ENCODE results near the gene GSTM4. TPM values are rescaled to one million over a fixed set of nuclear protein-coding genes. Genes with fewer than 3 reads are reported as not detected.

The GSTM4 gene
- total RNA-seq, 5 donors from 2014 or later (not counting 1 experiment from before 2014, with no cell fraction given): 14.6 to 28.5 (median 20.8) TPM

DNA sequence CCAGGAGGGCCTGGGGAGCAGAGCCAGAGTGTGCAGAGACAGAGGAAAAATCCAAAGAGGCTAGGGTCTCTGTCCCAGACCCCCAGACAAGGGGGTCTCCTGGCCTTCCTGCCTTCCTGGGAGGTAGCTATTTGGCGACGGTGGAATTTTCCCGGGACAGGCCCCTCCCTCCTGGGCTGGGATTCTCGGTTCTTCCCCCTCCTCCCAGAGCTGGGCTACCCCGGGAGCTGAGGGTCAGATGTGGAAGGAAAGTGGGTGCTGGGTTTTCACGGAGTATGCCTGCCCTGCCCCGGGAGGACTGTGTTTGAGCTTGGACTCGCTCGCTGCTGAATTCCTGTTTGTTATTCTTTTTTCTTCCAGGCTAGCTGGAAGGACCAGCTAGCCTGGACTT, 35.5 kb upstream of the GSTM4 start:
- H3K4me1 ChIP-seq (ENCODE audit: control insufficient read depth in 1 of 2, extremely low read depth in 1 of 2, insufficient read depth in 2 of 2, low read length in 2 of 2): peaks cover 34 to 73% of the 10 kb centered on the region in 2 experiments
- Mint-ChIP-seq H3K27ac (peak overlapping the region; percentile 95 to 96), H3K27me3 (no peaks in the 10 kb centered on the region), H3K4me1 (peaks cover 74 to 87% (median 76%) of the 10 kb centered on the region in 3 donors), H3K4me3 (peak overlapping the region; percentile 93 to 97 (median 96)), H3K36me3 (no peaks in the 10 kb centered on the region), H3K9me3 (no peaks in the 10 kb centered on the region)
- H3K4me3 ChIP-seq (ENCODE audit: control insufficient read depth in 1 of 2, extremely low read depth in 1 of 2, low read length in 1 of 2): peak overlapping the region; percentile 88 to 98
- H3K9me3 ChIP-seq: no peaks in the 10 kb centered on the region
- peak overlapping the region; percentile 96 for H3K27ac ChIP-seq (ENCODE audit: low read length)
- H3K27me3 ChIP-seq (replicated peaks in 1 of 2; ENCODE audit: control insufficient read depth in 2 of 2, extremely low read depth in 1 of 2, insufficient read depth in 2 of 2, low read length in 1 of 2): no peaks in the 10 kb centered on the region
- ChIA-PET CTCF (interaction anchor here (0.8 to 2.4 kb wide), 6 partner anchors 10 to 364 kb away, joined by 3 to 12 read pairs (median 4); partner anchors contain the start of gene AHCYL1 (in 1 of the 2)), POLR2A (interaction anchor here in 1 of 2 donors (0.6 to 0.9 kb wide), 2 partner anchors 61 to 72 kb away, joined by 3 to 7 read pairs; partner anchors contain the start of gene GNAI3)
- WGBS (ENCODE audit: insufficient coverage): 0% methylated on average over 4 of the region's 9 CpGs
- ATAC-seq (replicated peaks in 1 of 4) (peak in 1 of 4 experiments; percentile 2), DNase-seq (no peak)
- H3K36me3 ChIP-seq (ENCODE audit: control insufficient read depth in 2 of 2, extremely low read depth in 1 of 2, insufficient read depth in 1 of 2, low read length in 1 of 2): no peaks in the 10 kb centered on the region

DNA sequence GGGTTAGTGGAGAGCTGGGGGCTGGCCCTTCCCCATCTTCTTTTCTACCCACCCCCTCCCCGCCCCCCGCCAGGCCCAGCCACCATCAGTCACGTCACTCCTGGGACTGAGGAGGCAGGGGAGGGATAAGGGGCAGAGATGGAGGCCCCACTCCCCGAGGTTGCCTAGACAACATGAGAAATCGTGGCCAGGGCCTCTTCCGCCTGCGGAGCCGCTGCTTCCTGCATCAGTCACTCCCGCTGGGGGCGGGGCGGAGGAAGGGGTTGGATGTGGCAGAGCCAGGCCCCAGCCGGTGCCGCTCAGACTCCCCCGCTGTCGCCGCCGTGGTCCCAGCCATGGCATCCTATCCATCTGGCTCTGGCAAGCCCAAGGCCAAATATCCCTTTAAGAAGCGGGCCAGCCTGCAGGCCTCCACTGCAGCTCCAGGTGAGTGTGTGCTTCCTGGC, 35.0 kb upstream of the GSTM4 start:
- peak overlapping the region; percentile 93 to 97 (median 96) for H3K4me3 Mint-ChIP-seq
- Histone ChIP-seq H3K4me1 (ENCODE audit: control insufficient read depth in 1 of 2, extremely low read depth in 1 of 2, insufficient read depth in 2 of 2, low read length in 2 of 2) (peaks cover 32 to 69% of the 10 kb centered on the region in 2 experiments), H3K27me3 (replicated peaks in 1 of 2; ENCODE audit: control insufficient read depth in 2 of 2, extremely low read depth in 1 of 2, insufficient read depth in 2 of 2, low read length in 1 of 2) (no peaks in the 10 kb centered on the region), H3K36me3 (ENCODE audit: control insufficient read depth in 2 of 2, extremely low read depth in 1 of 2, insufficient read depth in 1 of 2, low read length in 1 of 2) (no peaks in the 10 kb centered on the region), H3K4me3 (ENCODE audit: control insufficient read depth in 1 of 2, extremely low read depth in 1 of 2, low read length in 1 of 2) (peak overlapping the region; percentile 88 to 98), H3K27ac (ENCODE audit: low read length) (peak overlapping the region; percentile 96), H3K9me3 (no peaks in the 10 kb centered on the region)
- ChIA-PET POLR2A (interaction anchor here in 1 of 2 donors (0.6 to 0.9 kb wide), 2 partner anchors 61 to 72 kb away, joined by 3 to 7 read pairs; partner anchors contain the start of gene GNAI3), CTCF (interaction anchor here (0.8 to 2.4 kb wide), 5 partner anchors 12 to 363 kb away, joined by 3 to 12 read pairs (median 3); partner anchors contain the start of gene AHCYL1 (in 1 of the 2))
- WGBS (ENCODE audit: insufficient coverage): 1% methylated on average over 15 of the region's 18 CpGs
- peaks cover 71 to 89% (median 77%) of the 10 kb centered on the region in 3 donors for H3K4me1 Mint-ChIP-seq
- ATAC-seq (replicated peaks in 1 of 4) (peak; percentile 87 to 92 (median 90)), DNase-seq (peak; percentile 87 to 100 (median 97))
- H3K9me3 Mint-ChIP-seq: no peaks in the 10 kb centered on the region
- peaks cover 1% of the 10 kb centered on the region for H3K36me3 Mint-ChIP-seq
- H3K27me3 Mint-ChIP-seq: no peaks in the 10 kb centered on the region
- peak overlapping the region; percentile 95 to 96 for H3K27ac Mint-ChIP-seq

DNA sequence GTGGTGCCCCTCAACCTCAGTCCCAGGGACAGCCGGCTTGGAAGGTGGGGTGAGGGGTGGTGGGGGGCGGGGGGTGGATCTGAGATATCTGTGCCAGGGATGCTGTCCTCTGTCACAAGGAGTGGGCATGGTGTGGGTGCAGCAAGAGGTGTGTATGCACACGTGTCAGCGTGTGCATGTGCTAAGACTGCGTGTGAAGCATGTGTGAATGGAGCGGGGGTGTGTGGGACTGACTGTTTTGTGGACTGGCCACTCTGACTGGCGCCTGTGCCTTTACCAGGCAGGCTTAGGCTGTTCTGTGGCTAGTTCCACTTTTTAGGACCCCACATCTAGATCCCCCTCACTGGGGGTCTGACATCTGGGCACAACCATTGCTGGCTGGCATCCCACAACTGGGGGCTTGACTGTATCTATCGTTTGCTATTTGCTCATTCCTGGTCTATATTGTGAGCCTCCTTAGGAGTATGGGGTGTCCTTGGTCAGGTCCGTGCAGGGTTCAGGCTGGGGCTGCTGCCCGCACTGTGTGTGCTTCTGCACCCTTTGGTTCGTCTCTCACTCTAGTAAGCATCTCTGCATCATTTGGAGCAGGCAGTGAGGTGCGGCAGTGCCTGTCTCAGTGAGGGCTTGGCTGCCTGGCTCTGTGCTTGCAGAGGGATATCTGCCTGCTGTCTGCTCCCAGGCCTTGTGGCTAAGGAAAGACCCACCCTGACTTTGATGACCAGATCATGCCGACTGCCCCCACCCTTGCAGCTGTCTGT, 34.3 kb upstream of the GSTM4 start:
- Histone ChIP-seq H3K36me3 (ENCODE audit: control insufficient read depth in 2 of 2, extremely low read depth in 1 of 2, insufficient read depth in 1 of 2, low read length in 1 of 2) (peaks cover 5 to 6% of the 10 kb centered on the region in 2 donors), H3K4me1 (ENCODE audit: control insufficient read depth in 1 of 2, extremely low read depth in 1 of 2, insufficient read depth in 2 of 2, low read length in 2 of 2) (peaks cover 31 to 64% of the 10 kb centered on the region in 2 experiments), H3K27ac (ENCODE audit: low read length) (peak overlapping the region; percentile 67), H3K27me3 (replicated peaks in 1 of 2; ENCODE audit: control insufficient read depth in 2 of 2, extremely low read depth in 1 of 2, insufficient read depth in 2 of 2, low read length in 1 of 2) (no peaks in the 10 kb centered on the region), H3K4me3 (ENCODE audit: control insufficient read depth in 1 of 2, extremely low read depth in 1 of 2, low read length in 1 of 2) (peak overlapping the region; percentile 79 to 88), H3K9me3 (no peaks in the 10 kb centered on the region)
- ATAC-seq (replicated peaks in 1 of 4) (peak in 1 of 4 experiments; percentile 5), DNase-seq (peak in 1 of 35 experiments; percentile 38)
- H3K4me3 Mint-ChIP-seq: peak overlapping the region; percentile 93 to 97 (median 96)
- peaks cover 8% of the 10 kb centered on the region for H3K36me3 Mint-ChIP-seq
- 23% methylated on average over 11 of the region's 13 CpGs for WGBS (ENCODE audit: insufficient coverage)
- no peaks in the 10 kb centered on the region for H3K27me3 Mint-ChIP-seq
- ChIA-PET CTCF (interaction anchor here in 1 of 2 donors (2.4 kb wide), 1 partner anchor 19 kb away, joined by 10 read pairs; no protein-coding TSS in a partner anchor), POLR2A (interaction anchor here in 1 of 2 donors (0.6 kb wide), 1 partner anchor 62 kb away, joined by 3 read pairs; no protein-coding TSS in a partner anchor)
- H3K4me1 Mint-ChIP-seq: peaks cover 64 to 85% (median 72%) of the 10 kb centered on the region in 3 donors
- H3K27ac Mint-ChIP-seq: peak overlapping the region; percentile 90 to 96
- no peaks in the 10 kb centered on the region for H3K9me3 Mint-ChIP-seq

DNA sequence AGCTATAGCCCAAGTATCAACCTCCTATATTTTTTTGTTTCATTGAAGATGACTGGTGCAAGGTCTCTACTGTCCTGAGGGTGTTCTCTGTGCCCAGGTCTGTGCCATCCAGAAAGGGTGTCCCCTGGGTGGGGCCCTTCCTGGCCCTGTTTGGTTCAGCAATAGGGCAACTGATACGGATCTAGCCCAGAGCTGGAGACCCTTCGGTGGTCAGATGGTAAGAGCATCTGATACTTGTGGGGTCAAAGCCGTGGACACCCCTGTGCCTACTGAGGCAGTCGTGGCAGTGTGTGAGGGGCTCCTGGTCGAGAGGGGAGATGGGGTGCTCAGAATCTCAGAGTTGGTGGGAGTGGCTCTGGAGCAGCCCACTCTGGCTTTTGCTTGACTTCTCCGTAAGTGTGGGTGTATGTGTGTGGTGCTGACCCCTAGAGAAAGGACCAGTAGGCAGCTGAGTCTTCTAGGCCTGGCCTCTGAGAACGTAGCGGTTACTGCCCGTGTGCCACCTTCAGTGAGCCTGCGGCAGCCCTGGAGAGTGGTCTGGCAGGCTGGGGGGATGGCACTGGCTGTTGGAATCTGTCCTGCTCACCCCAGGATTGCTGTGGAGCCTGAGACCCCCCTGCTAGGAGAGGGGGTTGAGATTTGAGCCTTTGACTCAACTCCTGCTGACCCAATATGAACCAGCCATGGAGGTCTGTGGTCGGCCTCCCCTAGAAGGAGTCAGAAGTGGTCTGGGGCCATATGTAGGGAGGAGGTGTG, 33.6 kb upstream of the GSTM4 start:
- CTCF ChIA-PET: interaction anchor here in 1 of 2 donors (2.4 kb wide), 1 partner anchor 18 kb away, joined by 10 read pairs; no protein-coding TSS in a partner anchor
- no peak for DNase-seq
- H3K36me3 Mint-ChIP-seq: peaks cover 10% of the 10 kb centered on the region
- Histone ChIP-seq H3K27ac (ENCODE audit: low read length) (peak overlapping the region; percentile 0), H3K36me3 (ENCODE audit: control insufficient read depth in 2 of 2, extremely low read depth in 1 of 2, insufficient read depth in 1 of 2, low read length in 1 of 2) (peaks cover 11 to 13% of the 10 kb centered on the region in 2 donors), H3K4me3 (ENCODE audit: control insufficient read depth in 1 of 2, extremely low read depth in 1 of 2, low read length in 1 of 2) (peak overlapping the region; percentile 79 to 88), H3K4me1 (ENCODE audit: control insufficient read depth in 1 of 2, extremely low read depth in 1 of 2, insufficient read depth in 2 of 2, low read length in 2 of 2) (peaks cover 31 to 57% of the 10 kb centered on the region in 2 experiments), H3K27me3 (replicated peaks in 1 of 2; ENCODE audit: control insufficient read depth in 2 of 2, extremely low read depth in 1 of 2, insufficient read depth in 2 of 2, low read length in 1 of 2) (no peaks in the 10 kb centered on the region), H3K9me3 (no peaks in the 10 kb centered on the region)
- WGBS (ENCODE audit: insufficient coverage): 83% methylated on average over 10 of the region's 11 CpGs
- ATAC-seq (replicated peaks in 1 of 4): no peak
- H3K4me1 Mint-ChIP-seq: peaks cover 56 to 77% (median 64%) of the 10 kb centered on the region in 3 donors
- peak overlapping the region; percentile 93 to 97 (median 96) for H3K4me3 Mint-ChIP-seq
- no peaks in the 10 kb centered on the region for H3K9me3 Mint-ChIP-seq
- POLR2A ChIA-PET: no interaction called here
- H3K27me3 Mint-ChIP-seq: no peaks in the 10 kb centered on the region
- peak overlapping the region; percentile 90 to 96 for H3K27ac Mint-ChIP-seq

DNA sequence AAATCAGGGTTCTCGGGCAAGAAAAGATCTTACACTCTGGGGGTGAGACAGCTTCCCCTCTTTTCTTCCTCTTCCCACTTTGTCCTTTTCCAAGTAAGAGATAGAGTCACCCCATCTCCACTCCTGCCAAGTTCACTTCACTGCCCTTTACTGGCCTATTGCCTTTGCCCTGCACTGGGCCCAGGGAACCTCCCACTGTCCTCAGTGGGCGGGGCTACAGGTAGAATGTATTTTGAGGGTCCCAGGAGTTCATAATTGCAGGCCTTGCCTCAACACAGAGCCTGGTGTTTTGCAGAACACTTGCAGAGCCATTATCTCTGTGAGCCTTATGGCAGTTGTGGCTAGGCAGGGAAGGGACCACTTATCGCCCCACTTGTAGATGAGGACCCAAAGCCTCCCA, 33.0 kb upstream of the GSTM4 start:
- Mint-ChIP-seq H3K4me3 (peak overlapping the region; percentile 93 to 97 (median 96)), H3K36me3 (peaks cover 16% of the 10 kb centered on the region), H3K27me3 (no peaks in the 10 kb centered on the region), H3K27ac (peak overlapping the region; percentile 90 to 96), H3K9me3 (no peaks in the 10 kb centered on the region), H3K4me1 (peaks cover 51 to 74% (median 60%) of the 10 kb centered on the region in 3 donors)
- Histone ChIP-seq H3K4me1 (ENCODE audit: control insufficient read depth in 1 of 2, extremely low read depth in 1 of 2, insufficient read depth in 2 of 2, low read length in 2 of 2) (peaks cover 31 to 56% of the 10 kb centered on the region in 2 experiments), H3K4me3 (ENCODE audit: control insufficient read depth in 1 of 2, extremely low read depth in 1 of 2, low read length in 1 of 2) (peak overlapping the region in 1 of 2 donors; percentile 79), H3K27me3 (replicated peaks in 1 of 2; ENCODE audit: control insufficient read depth in 2 of 2, extremely low read depth in 1 of 2, insufficient read depth in 2 of 2, low read length in 1 of 2) (no peaks in the 10 kb centered on the region), H3K27ac (ENCODE audit: low read length) (peak overlapping the region; percentile 0), H3K36me3 (ENCODE audit: control insufficient read depth in 2 of 2, extremely low read depth in 1 of 2, insufficient read depth in 1 of 2, low read length in 1 of 2) (peaks cover 16 to 19% of the 10 kb centered on the region in 2 donors), H3K9me3 (no peaks in the 10 kb centered on the region)
- DNase-seq (no peak), ATAC-seq (replicated peaks in 1 of 4) (no peak)
- ChIA-PET POLR2A (no interaction called here), CTCF (interaction anchor here in 1 of 2 donors (0.7 kb wide), 1 partner anchor 27 kb away, joined by 3 read pairs; no protein-coding TSS in a partner anchor)
- no CpG with 5 or more reads among the region's 3 CpGs for WGBS (ENCODE audit: insufficient coverage)

Measured in T-cell (primary cell).